Ovary (tissue), 9 donors: ENCODE results near the gene POLD2. TPM values are rescaled to one million over a fixed set of nuclear protein-coding genes. Genes with fewer than 3 reads are reported as not detected.

Experiments used
- DNase-seq, 5 donors: peaks; one replicate each; pipeline ENCODE4 v3.0.0-alpha.2; 2019 to 2020
- H3K27ac ChIP-seq, 2 donors: fragments of 200-600 bp; one replicate each; pipeline versions ENCODE4 v1.5.1 to v1.8.0; 2019 to 2022
- H3K27me3 ChIP-seq: fragments of 200-600 bp; one replicate; pipeline ENCODE4 v1.8.0; 2022
- H3K36me3 ChIP-seq: fragments of 200-600 bp; sonication (generic); one replicate; pipeline ENCODE4 v1.5.1; 2019
- H3K4me1 ChIP-seq: one replicate; pipeline ENCODE4 v1.8.1; 2013; ENCODE audit warnings: mild to moderate bottlenecking, moderate library complexity; ENCODE audit not compliant: insufficient read depth
- H3K4me3 ChIP-seq: fragments of 200-600 bp; sonication (generic); one replicate; pipeline ENCODE4 v1.5.1; 2017
- H3K9me3 ChIP-seq, 2 donors: fragments of 200-600 bp in 1 of 2; sonication (generic) in 1 of 2; one replicate each; pipeline versions ENCODE4 v1.5.1 to v1.8.1; 2013 to 2019; ENCODE audit warnings: mild to moderate bottlenecking in 1 of 2, moderate library complexity in 1 of 2
- CTCF ChIP-seq, 3 donors: fragments of 450-650 bp in 2 of 3; fragments of 200-600 bp in 1 of 3; IDR thresholded peaks; one replicate each; pipeline versions ENCODE4 v1.5.1 to v1.8.0; 2016 to 2022; ENCODE audit warnings: antibody characterized with exemption in 3 of 3, mild to moderate bottlenecking in 1 of 3
- EP300 ChIP-seq: sonication (generic); formaldehyde crosslinking; IDR thresholded peaks from one replicate; pipeline ENCODE4 v1.6.1; 2017; ENCODE audit warnings: antibody characterized with exemption
- POLR2A ChIP-seq: fragments of 450-650 bp; IDR thresholded peaks from one replicate; pipeline ENCODE4 v1.6.1; 2017; ENCODE audit warnings: antibody characterized with exemption, mild to moderate bottlenecking, moderate library complexity
- WGBS, 3 donors: extraction: QIAGEN DNeasy Blood & Tissue Kit in 1 of 3; methylation state at CpG; one replicate each; pipeline versions ENCODE4 v1.1.5 to v1.1.7; 2013 to 2017; 5-methylcytosine and 5-hydroxymethylcytosine counted together
- intact Hi-C, 4 donors: fragments of 100-400 bp; cut with DNase I; formaldehyde crosslinking; loops; one replicate each; pipeline versions ENCODE4 v1.11.0 to v1.15.1; 2022 to 2023
- polyA plus RNA-seq, 2 donors: library from polyadenylated mRNA; stranded (reverse); fragments of 200-250 nt in 1 of 2; fragments of 350-450 nt in 1 of 2; fragmentation: Illumina TruSeq in 1 of 2; extraction: RNeasy Lipid Tissue Mini Kit (QIAGEN cat#74804) in 1 of 2; gene quantifications; one replicate each; pipeline ENCODE4 v1.2.3, GENCODE V29; 2013 to 2014
- total RNA-seq, 7 donors: library from RNA; depleted of rRNA in 2 of 7; stranded (reverse); fragments of >200 nt in 2 of 7; fragmentation: NEBNext Ultra II Directional in 3 of 7; extraction: Animal tissue kit (Norgen Biotek cat#: 25700) in 3 of 7; gene quantifications; one replicate each; pipeline versions ENCODE4 v1.1.0 to v1.2.4, GENCODE V29; 2016 to 2023
- donor health status: DM: no; HTN: no; CAD: no; lungs with moderate emphysema.
- donor health status: DM: no; HTN: no; CAD: no.
- donor health status: Bipolar disorder and iron deficiency.
- donor health status: DM: yes; HTN: yes; CAD: no.
- donor health status: DM: no; HTN: no; CAD: no.
- donor health status: DM: yes; HTN: yes; CAD: no.

The POLD2 gene
- total and polyA plus RNA-seq, 9 donors, result 35.3 to 118 (median 73.5) TPM

- Histone ChIP-seq H3K4me1 (no peaks in the 10 kb centered on the region), H3K9me3 (no peaks in the 10 kb centered on the region), H3K27me3 (no peaks in the 10 kb centered on the region), H3K27ac (no peak overlapping the region), H3K36me3 (no peaks in the 10 kb centered on the region), H3K4me3 (no peak overlapping the region)
- 80 to 83% (median 83%) methylated on average over 3 to 4 of the region's 4 CpGs for WGBS, 3 donors
- no peak for TF ChIP-seq POLR2A
- TF ChIP-seq EP300, result no peak
- TF ChIP-seq CTCF (IDR thresholded peaks at IDR 0.05), result no peak
- intact Hi-C loops, result no loop called here
- DNase-seq, result no peak
These were observed 33.2 kb upstream of the POLD2 start for GRCh38 chr7:44156453-44157010.

DNA sequence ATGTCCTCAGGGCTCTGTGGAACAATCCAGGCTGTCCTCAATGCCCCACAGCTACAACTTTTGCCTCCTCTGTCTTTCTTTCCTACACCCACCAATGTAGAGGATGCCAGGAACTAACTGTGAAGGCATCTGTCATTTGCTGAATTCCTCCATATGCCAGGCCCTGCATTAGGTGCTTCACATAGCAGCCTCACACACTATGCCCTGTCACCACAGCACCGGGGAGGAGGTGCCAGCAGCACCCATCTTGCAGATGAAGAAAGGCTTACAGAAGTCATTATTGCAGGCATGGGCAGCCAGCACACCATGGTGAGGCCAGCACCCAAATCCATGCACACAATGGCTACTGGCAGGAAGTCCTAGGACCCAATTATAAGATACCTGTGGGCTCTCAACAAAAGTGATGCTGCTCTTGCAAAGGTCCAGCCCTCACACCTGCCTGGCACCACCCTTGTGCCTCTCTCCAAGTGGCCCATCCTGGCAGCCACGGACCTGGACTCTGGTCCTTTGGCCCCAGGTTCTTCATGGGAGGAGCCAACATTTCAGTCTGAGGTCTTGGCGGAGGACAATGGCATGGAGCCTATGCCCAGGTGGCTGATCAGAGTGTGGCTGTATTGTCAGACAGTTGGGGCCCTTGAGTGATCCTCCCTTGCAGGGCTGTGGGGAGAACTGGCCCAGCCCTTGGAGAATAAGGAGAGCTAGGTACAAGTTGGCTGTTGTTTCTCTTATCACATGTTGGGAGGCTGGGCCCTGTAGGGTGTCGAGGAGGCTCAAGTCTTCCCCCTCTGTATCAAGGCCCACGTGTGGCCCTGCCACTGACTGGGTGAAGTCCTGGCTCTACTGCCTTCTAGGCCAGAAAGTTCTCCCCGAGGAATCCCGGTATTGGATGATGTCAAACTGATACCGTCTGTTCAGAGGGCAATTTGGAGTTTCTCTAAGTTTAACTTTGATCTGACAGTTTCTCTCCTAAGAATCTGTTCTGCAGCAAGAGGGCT lies 32.1 kb upstream of the POLD2 start:
- Histone ChIP-seq H3K36me3 (no peaks in the 10 kb centered on the region), H3K27me3 (no peaks in the 10 kb centered on the region), H3K27ac (no peak overlapping the region), H3K9me3 (no peaks in the 10 kb centered on the region), H3K4me1 (no peaks in the 10 kb centered on the region), H3K4me3 (no peak overlapping the region)
- WGBS, 3 donors, result 74 to 81% (median 76%) methylated on average over 7 to 8 of the region's 8 CpGs
- TF ChIP-seq EP300 (no peak), CTCF (IDR thresholded peaks at IDR 0.05) (no peak), POLR2A (no peak)
- intact Hi-C loops, result no loop called here
- no peak for DNase-seq

GRCh38 chr7:44154703-44155102 lies 31.4 kb upstream of the POLD2 start:
- no peak for TF ChIP-seq CTCF (IDR thresholded peaks at IDR 0.05)
- no peak for TF ChIP-seq POLR2A
- TF ChIP-seq EP300, result no peak
- Histone ChIP-seq H3K4me3 (no peak overlapping the region), H3K27me3 (no peaks in the 10 kb centered on the region), H3K9me3 (no peaks in the 10 kb centered on the region), H3K36me3 (no peaks in the 10 kb centered on the region), H3K27ac (no peak overlapping the region), H3K4me1 (no peaks in the 10 kb centered on the region)
- DNase-seq, result no peak
- 75 to 88% (median 76%) methylated on average over 3 of the region's 3 CpGs for WGBS, 3 donors
- intact Hi-C loops, result no loop called here

DNA sequence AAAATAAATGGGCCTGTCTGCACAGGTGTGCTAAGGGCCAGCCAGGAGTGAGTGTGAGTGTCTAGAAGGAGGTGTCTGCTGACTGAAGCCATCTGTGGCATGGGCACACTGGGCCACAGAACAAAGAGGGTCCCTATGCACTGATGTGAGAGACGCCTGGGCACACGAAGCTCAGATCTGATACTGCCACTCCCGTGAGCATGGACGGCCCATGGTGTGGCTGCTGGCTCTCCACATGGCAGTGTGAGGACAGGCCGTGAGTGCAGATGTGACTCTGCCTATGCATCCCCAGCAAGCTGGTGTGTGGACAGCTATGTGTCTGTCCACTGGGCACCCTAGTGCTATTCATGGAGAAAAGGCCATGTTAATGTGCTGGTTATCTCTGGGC lies 30.6 kb upstream of the POLD2 start:
- no peak overlapping the region for H3K27ac ChIP-seq
- H3K4me1 ChIP-seq, result no peaks in the 10 kb centered on the region
- intact Hi-C loops, result no loop called here
- WGBS, 3 donors, result 85 to 87% (median 87%) methylated on average over 5 of the region's 5 CpGs
- no peak overlapping the region for H3K4me3 ChIP-seq
- TF ChIP-seq CTCF (IDR thresholded peaks at IDR 0.05) (no peak), EP300 (no peak), POLR2A (no peak)
- H3K27me3 ChIP-seq, result no peaks in the 10 kb centered on the region
- no peaks in the 10 kb centered on the region for H3K36me3 ChIP-seq
- no peak for DNase-seq
- no peaks in the 10 kb centered on the region for H3K9me3 ChIP-seq
